GM19351 (cell line): ENCODE results near the gene MOB3A.

Experiments used
- ATAC-seq: cut with Tn5 transposase; IDR thresholded peaks from one replicate; pipeline ENCODE4 v1.9.1; 2021; ENCODE audit warnings: mild to moderate bottlenecking, moderate library complexity; ENCODE audit not compliant: unreplicated experiment

MOB3A gene

GRCh38 chr19:2047449-2048103, 48.5 kb downstream of the MOB3A start:
- ATAC-seq = no peak

- ATAC-seq = no peak
Measured at GRCh38 chr19:2047076-2047448, 49.1 kb downstream of the MOB3A start.

GRCh38 chr19:2046046-2046907, 49.8 kb downstream of the MOB3A start:
- ATAC-seq = no peak

GRCh38 chr19:2045501-2046045, 50.6 kb downstream of the MOB3A start:
- ATAC-seq = no peak

- no peak for ATAC-seq
Measured at GRCh38 chr19:2044709-2045500, 51.2 kb downstream of the MOB3A start.

DNA sequence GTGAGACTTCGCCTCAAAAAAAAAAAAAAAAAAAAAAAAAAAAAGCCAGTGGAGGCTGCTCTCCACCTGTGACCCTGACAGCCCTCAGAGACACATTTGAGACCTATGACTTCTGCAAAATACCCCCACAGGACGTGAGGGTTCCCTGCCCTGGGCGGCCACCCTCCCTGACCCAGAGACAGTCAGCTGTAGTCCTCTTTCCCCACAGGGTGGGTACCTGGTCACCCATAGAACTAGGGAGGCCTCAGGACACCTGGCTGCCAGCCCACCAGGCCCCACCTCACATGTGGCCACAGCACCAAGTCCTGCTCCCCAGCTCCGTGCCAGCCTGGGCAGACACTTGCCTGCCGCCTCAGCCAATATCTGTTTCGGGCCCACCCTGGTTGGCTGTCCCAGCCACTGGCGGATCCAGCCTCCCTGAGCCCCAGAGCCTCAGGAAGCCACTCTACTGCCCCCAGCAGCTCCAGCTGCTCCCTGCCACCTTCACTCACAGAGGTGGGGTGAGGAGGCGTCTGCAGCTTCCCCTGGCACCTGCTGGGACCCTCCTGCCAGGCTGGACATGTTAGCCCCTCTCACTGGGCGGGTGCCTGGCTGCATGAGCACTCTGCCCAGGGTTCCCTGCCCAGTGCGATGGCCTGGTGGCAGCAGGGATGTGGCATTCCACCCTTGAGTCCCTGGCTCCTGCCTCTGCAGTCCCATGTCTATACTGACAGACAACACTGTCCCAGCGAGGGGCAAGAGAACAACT, 52.0 kb downstream of the MOB3A start:
- no peak for ATAC-seq

DNA sequence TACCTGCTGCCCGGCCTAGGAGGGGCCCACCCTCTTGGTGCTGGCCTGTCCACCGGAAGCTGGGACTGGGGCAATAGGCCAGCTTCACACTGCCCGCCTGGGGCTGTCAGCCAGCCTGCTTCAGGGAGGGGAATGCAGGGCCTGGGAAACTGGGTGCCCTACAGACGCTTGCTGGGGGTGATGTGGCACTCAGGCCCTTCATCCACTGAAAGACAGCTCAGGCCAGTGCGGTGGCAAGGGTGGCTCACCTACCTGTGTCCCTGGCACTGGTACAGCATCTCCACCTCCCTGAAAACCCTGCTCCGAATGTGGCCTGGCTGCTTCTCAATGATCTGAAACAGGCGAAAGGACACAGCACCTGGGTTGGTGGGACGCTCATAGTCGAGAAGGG, 52.9 kb downstream of the MOB3A start:
- ATAC-seq = no peak

- ATAC-seq = no peak
Measured at GRCh38 chr19:2042485-2043250, 53.5 kb downstream of the MOB3A start.

GRCh38 chr19:2041683-2042484, 54.2 kb downstream of the MOB3A start:
- ATAC-seq = peak; percentile 81

- no peak for ATAC-seq
Measured at GRCh38 chr19:2041433-2041682, 54.8 kb downstream of the MOB3A start.

GRCh38 chr19:2040647-2041432, 55.3 kb downstream of the MOB3A start:
- no peak for ATAC-seq

- no peak for ATAC-seq
Measured at GRCh38 chr19:2039959-2040646, 56.0 kb downstream of the MOB3A start.

DNA sequence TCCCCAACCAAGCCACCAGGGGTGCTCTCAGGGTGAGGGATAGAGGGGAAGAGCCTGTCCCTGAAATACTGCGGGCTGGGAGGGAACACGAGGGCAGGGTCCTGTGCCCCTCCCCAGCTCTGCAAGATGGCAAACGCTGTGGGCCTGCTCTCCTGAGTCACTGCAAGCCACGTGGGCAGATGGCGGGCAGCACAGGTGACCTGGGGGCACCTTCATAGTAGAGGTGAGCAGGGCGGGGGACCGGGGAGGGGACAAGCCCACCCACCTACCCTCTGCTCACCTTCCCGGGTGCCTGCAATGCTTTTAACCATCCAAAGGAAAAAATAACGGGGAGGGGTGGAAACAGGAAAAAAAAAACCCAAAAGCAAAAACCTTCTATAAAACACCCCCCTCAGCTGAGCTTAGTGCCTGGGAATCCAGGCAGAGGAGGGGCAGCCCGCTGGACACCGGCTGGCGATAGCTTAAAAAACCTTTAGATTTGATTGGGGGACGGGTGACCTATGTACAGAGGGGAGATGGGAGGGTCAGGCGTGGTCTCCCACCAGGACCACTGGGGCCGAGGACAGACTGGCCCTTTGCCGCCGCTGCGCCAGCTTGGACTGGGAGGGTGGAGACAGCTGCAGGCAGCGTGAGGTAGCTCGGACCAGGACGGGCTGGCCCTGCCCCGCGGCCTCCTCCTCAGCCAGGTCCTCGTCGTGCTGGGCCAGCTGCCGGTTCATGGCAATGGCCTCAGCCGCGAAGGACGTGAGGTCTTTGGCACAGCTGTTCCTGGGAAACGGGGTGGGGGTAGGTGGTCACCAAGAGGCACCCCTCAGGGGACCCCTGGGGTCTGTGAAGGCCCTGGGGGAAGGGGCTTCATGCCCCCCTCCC, 56.8 kb downstream of the MOB3A start:
- no peak for ATAC-seq

DNA sequence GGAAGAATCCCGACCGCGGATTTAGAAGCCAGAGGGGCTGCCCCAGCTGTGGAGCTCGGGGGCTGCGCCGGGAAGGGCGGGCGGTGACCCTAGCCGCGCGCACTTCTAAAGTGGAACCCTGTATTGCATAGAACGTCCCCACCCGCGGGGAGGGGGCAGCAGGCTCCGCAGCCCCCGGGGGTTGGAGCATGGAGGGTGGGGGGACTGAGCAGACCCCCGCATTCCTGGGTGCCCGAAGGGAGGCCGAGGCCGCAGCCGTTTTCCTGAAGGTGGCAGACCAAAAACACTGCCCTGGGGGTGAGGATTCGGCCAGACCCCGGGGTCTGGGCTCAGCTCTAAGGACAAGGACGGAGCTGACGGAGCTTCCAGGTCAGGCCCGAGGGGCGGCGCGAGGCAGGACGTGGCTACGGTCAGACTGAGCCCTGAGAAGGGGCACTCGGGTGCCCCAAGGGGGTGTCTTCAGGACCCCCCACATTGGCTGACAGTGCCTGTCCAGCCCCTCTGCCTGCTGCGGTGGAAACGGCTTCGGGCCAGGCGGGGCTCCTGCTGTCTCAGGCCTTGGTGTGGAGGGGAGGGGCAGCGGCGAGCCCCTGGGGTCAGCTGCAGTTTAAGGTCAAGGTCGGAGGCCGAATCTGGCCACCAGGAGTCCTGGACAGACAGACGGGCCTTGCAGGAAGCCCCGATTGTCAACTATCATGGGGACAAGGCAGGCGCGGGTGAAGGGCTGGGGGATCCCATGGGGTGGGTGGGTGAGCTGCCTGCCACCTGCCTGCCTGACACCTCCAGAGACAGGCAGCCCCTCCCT, 57.6 kb downstream of the MOB3A start:
- ATAC-seq = no peak

GRCh38 chr19:2037651-2038255, 58.4 kb downstream of the MOB3A start:
- ATAC-seq = no peak

GRCh38 chr19:2036424-2036823, 59.7 kb downstream of the MOB3A start:
- no peak for ATAC-seq
